ENCODE data around the gene KCTD19.

- TF ChIP-seq CTCF (IDR thresholded peaks at IDR 0.05) (no peak), EZH2 (IDR thresholded peaks at IDR 0.05; ENCODE audit: borderline replicate concordance, insufficient read depth, low read depth, low read length, poor library complexity, severe bottlenecking) (no peak)
Measured at GRCh38 chr16:67249178-67250044, 77.1 kb downstream of the KCTD19 start.

Data from B cell (primary cell).